Duodenal mucosa (tissue), 2 donors: ENCODE results near the gene PTPN13.

Experiments
- H3K27ac ChIP-seq: one replicate; pipeline ENCODE4 v1.7.0; 2013; ENCODE audit warnings: low read depth, low read length
- H3K27me3 ChIP-seq, 2 donors: one replicate each; pipeline ENCODE4 v1.7.0; 2013; ENCODE audit warnings: low read length in 2 of 2, control low read depth in 1 of 2; ENCODE audit not compliant: insufficient read depth in 2 of 2, control insufficient read depth in 1 of 2
- H3K36me3 ChIP-seq, 2 donors: one replicate each; pipeline ENCODE4 v1.7.0; 2013; ENCODE audit warnings: low read length in 2 of 2, control low read depth in 1 of 2; ENCODE audit not compliant: insufficient read depth in 2 of 2, control insufficient read depth in 1 of 2
- H3K4me1 ChIP-seq, 2 donors: one replicate each; pipeline ENCODE4 v1.7.0; 2013; ENCODE audit warnings: low read length in 2 of 2, control low read depth in 1 of 2; ENCODE audit not compliant: insufficient read depth in 2 of 2, control insufficient read depth in 1 of 2
- H3K4me3 ChIP-seq, 2 donors: one replicate each; pipeline ENCODE4 v1.7.0; 2013; ENCODE audit warnings: low read length in 2 of 2, low read depth in 1 of 2
- H3K9ac ChIP-seq, 2 donors: one replicate each; pipeline ENCODE4 v1.7.0; 2013; ENCODE audit warnings: low read length in 2 of 2, low read depth in 1 of 2
- H3K9me3 ChIP-seq, 2 donors: one replicate each; pipeline ENCODE4 v1.7.0; 2013; ENCODE audit warnings: low read length in 2 of 2, control low read depth in 1 of 2; ENCODE audit not compliant: control insufficient read depth in 1 of 2

PTPN13 gene

GRCh38 chr4:86592553-86593249 lies 1.4 kb upstream of the PTPN13 start:
- no peak overlapping the region for H3K9ac ChIP-seq
- no peaks in the 10 kb centered on the region for H3K36me3 ChIP-seq
- no peaks in the 10 kb centered on the region for H3K9me3 ChIP-seq
- no peak overlapping the region for H3K27ac ChIP-seq
- H3K4me3 ChIP-seq = no peak overlapping the region
- H3K4me1 ChIP-seq = peaks cover 0 to 5% of the 10 kb centered on the region in 2 donors
- H3K27me3 ChIP-seq = peaks cover 8 to 28% of the 10 kb centered on the region in 2 donors

DNA sequence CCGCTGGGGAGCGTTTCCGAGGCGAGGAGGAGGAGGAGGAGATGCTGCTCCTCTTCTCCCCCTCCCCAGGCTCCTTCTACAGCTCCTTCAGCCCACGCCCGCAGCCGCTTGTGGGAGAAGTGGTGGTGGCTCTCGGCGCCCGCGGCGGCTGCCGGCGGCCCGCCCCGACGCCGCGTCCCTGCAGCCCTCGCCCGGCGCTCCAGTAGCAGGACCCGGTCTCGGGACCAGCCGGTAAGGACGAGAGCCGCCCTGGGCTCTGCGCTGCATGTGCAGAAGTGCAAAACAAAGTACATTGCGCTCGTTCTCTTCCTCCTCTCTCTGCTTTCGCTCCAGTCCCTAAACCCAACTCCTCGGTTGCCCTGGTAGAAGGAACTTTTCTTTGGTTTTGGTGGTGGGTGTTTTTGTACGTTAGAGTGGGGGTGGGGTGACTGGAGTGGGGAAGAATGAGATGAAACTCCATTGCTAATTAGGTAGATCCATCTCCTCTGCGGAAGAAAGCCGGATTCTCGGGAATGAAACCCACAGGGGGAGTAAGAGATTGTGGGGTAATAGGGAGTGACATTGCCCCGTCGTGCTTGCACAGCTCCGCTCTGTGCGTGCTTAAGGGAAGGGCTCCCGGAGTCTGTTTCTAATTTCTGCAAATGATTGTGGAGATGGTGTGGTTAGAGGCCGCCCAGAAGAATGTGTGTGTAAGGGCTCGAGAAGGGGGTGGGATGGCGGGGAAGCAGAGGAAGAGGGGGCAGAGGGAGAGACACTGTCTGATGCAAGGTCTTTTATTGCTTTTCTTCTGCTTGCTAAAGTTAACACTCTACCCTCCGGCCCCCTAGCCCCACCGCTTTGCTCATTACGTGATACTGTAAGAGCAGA lies 677 bp downstream of the PTPN13 start:
- Histone ChIP-seq H3K27ac (peak overlapping the region; percentile 58), H3K9me3 (no peaks in the 10 kb centered on the region), H3K27me3 (peaks cover 8 to 28% of the 10 kb centered on the region in 2 donors), H3K9ac (peak overlapping the region; percentile 8 to 16), H3K4me3 (peak overlapping the region; percentile 67 to 79), H3K4me1 (peaks cover 0 to 5% of the 10 kb centered on the region in 2 donors), H3K36me3 (no peaks in the 10 kb centered on the region)

DNA sequence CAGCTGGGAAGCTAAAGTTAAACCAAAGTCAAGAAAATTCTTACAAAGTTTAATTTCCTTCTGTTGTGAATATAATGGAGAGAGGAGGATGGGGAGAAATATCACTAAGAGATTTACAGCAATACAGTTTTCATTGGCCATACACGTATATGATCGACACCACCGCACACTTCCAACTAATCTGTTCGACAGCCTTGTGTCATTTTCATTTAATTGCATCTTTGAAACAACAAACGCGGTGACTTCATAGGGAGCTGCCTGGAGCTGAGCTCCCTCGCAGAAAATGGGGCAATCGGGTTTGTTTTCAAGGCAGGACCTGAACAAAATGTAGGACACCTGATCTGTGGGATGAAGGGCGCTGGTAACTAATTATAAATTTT lies 1.3 kb downstream of the PTPN13 start:
- H3K27me3 ChIP-seq = peaks cover 8 to 28% of the 10 kb centered on the region in 2 donors
- H3K36me3 ChIP-seq = no peaks in the 10 kb centered on the region
- peak overlapping the region in 1 of 2 donors; percentile 16 for H3K9ac ChIP-seq
- H3K4me3 ChIP-seq = peak overlapping the region; percentile 67 to 79
- H3K9me3 ChIP-seq = no peaks in the 10 kb centered on the region
- no peak overlapping the region for H3K27ac ChIP-seq
- H3K4me1 ChIP-seq = peaks cover 0 to 5% of the 10 kb centered on the region in 2 donors

GRCh38 chr4:86596807-86597206 lies 2.7 kb downstream of the PTPN13 start:
- Histone ChIP-seq H3K27me3 (peaks cover 8 to 28% of the 10 kb centered on the region in 2 donors), H3K9ac (no peak overlapping the region), H3K9me3 (no peaks in the 10 kb centered on the region), H3K27ac (no peak overlapping the region), H3K36me3 (no peaks in the 10 kb centered on the region), H3K4me1 (peaks cover 0 to 5% of the 10 kb centered on the region in 2 donors), H3K4me3 (no peak overlapping the region)

GRCh38 chr4:86600007-86600653 lies 6.0 kb downstream of the PTPN13 start:
- peaks cover 0 to under 1% of the 10 kb centered on the region in 2 donors for H3K4me1 ChIP-seq
- no peak overlapping the region for H3K27ac ChIP-seq
- H3K9me3 ChIP-seq = no peaks in the 10 kb centered on the region
- H3K27me3 ChIP-seq = peaks cover under 1 to 13% of the 10 kb centered on the region in 2 donors
- H3K4me3 ChIP-seq = no peak overlapping the region
- H3K9ac ChIP-seq = no peak overlapping the region
- no peaks in the 10 kb centered on the region for H3K36me3 ChIP-seq

GRCh38 chr4:86603311-86603885 lies 9.3 kb downstream of the PTPN13 start:
- no peaks in the 10 kb centered on the region for H3K27me3 ChIP-seq
- no peak overlapping the region for H3K9ac ChIP-seq
- H3K36me3 ChIP-seq = no peaks in the 10 kb centered on the region
- H3K4me3 ChIP-seq = no peak overlapping the region
- H3K9me3 ChIP-seq = no peaks in the 10 kb centered on the region
- no peaks in the 10 kb centered on the region for H3K4me1 ChIP-seq
- H3K27ac ChIP-seq = no peak overlapping the region

GRCh38 chr4:86606809-86607208 lies 12.7 kb downstream of the PTPN13 start:
- Histone ChIP-seq H3K27me3 (no peaks in the 10 kb centered on the region), H3K9ac (no peak overlapping the region), H3K4me1 (no peaks in the 10 kb centered on the region), H3K4me3 (no peak overlapping the region), H3K36me3 (no peaks in the 10 kb centered on the region), H3K27ac (no peak overlapping the region), H3K9me3 (no peaks in the 10 kb centered on the region)

GRCh38 chr4:86608757-86609375 lies 14.8 kb downstream of the PTPN13 start:
- no peaks in the 10 kb centered on the region for H3K27me3 ChIP-seq
- H3K9ac ChIP-seq = no peak overlapping the region
- no peaks in the 10 kb centered on the region for H3K4me1 ChIP-seq
- H3K9me3 ChIP-seq = no peaks in the 10 kb centered on the region
- H3K4me3 ChIP-seq = no peak overlapping the region
- no peaks in the 10 kb centered on the region for H3K36me3 ChIP-seq
- H3K27ac ChIP-seq = no peak overlapping the region

GRCh38 chr4:86611757-86612156 lies 17.6 kb downstream of the PTPN13 start:
- Histone ChIP-seq H3K4me1 (no peaks in the 10 kb centered on the region), H3K27me3 (no peaks in the 10 kb centered on the region), H3K36me3 (no peaks in the 10 kb centered on the region), H3K27ac (no peak overlapping the region), H3K4me3 (no peak overlapping the region), H3K9me3 (no peaks in the 10 kb centered on the region), H3K9ac (no peak overlapping the region)
